ENCODE results near the gene BMPER. TPM values are rescaled to one million over a fixed set of nuclear protein-coding genes. Genes with fewer than 3 reads are reported as not detected.

BMPER gene
- total RNA-seq, 2 experiments from 2014 or later: not detected

GRCh38 chr7:33900501-33900900, 4.8 kb upstream of the BMPER start:
- Mint-ChIP-seq H3K27ac (no peak overlapping the region), H3K4me3 (no peak overlapping the region), H3K9me3 (no peaks in the 10 kb centered on the region), H3K4me1 (ENCODE audit: low read depth) (peaks cover 9% of the 10 kb centered on the region), H3K36me3 (no peaks in the 10 kb centered on the region), H3K27me3 (peaks cover 47% of the 10 kb centered on the region)
- ChIA-PET POLR2A (no interaction called here), CTCF (no interaction called here)
- intact Hi-C loops (cut with micrococcal nuclease): no loop called here
- no peak for DNase-seq

GRCh38 chr7:33901199-33901598, 4.1 kb upstream of the BMPER start:
- H3K4me3 Mint-ChIP-seq: no peak overlapping the region
- DNase-seq: no peak
- H3K27ac Mint-ChIP-seq: no peak overlapping the region
- intact Hi-C loops (cut with micrococcal nuclease): no loop called here
- ChIA-PET CTCF (interaction anchor here (0.8 kb wide), 1 partner anchor 20 kb away, joined by 3 read pairs; no protein-coding TSS in a partner anchor), POLR2A (no interaction called here)
- no peaks in the 10 kb centered on the region for H3K9me3 Mint-ChIP-seq
- no peaks in the 10 kb centered on the region for H3K36me3 Mint-ChIP-seq
- peaks cover 50% of the 10 kb centered on the region for H3K27me3 Mint-ChIP-seq
- H3K4me1 Mint-ChIP-seq (ENCODE audit: low read depth): peaks cover 9% of the 10 kb centered on the region

GRCh38 chr7:33901847-33902246, 3.5 kb upstream of the BMPER start:
- no peak overlapping the region for H3K4me3 Mint-ChIP-seq
- no peak overlapping the region for H3K27ac Mint-ChIP-seq
- no peaks in the 10 kb centered on the region for H3K9me3 Mint-ChIP-seq
- ChIA-PET CTCF (interaction anchor here (0.8 kb wide), 1 partner anchor 21 kb away, joined by 3 read pairs; no protein-coding TSS in a partner anchor), POLR2A (no interaction called here)
- intact Hi-C loops (cut with micrococcal nuclease): no loop called here
- no peak for DNase-seq
- H3K4me1 Mint-ChIP-seq (ENCODE audit: low read depth): peaks cover 9% of the 10 kb centered on the region
- H3K27me3 Mint-ChIP-seq: peaks cover 52% of the 10 kb centered on the region
- no peaks in the 10 kb centered on the region for H3K36me3 Mint-ChIP-seq

- H3K4me3 Mint-ChIP-seq: no peak overlapping the region
- peaks cover 56% of the 10 kb centered on the region for H3K27me3 Mint-ChIP-seq
- peaks cover 9% of the 10 kb centered on the region for H3K4me1 Mint-ChIP-seq (ENCODE audit: low read depth)
- no peaks in the 10 kb centered on the region for H3K9me3 Mint-ChIP-seq
- intact Hi-C loops (cut with micrococcal nuclease): no loop called here
- ChIA-PET CTCF (no interaction called here), POLR2A (no interaction called here)
- no peak overlapping the region for H3K27ac Mint-ChIP-seq
- H3K36me3 Mint-ChIP-seq: no peaks in the 10 kb centered on the region
- no peak for DNase-seq
Observed at GRCh38 chr7:33902746-33903145, 2.6 kb upstream of the BMPER start.

- intact Hi-C loops (cut with micrococcal nuclease): no loop called here
- ChIA-PET CTCF (interaction anchor here (0.8 to 2.0 kb wide), 7 partner anchors 8 to 719 kb away, joined by 3 to 9 read pairs (median 4); no protein-coding TSS in a partner anchor), POLR2A (no interaction called here)
- peak overlapping the region; percentile 65 for H3K4me3 Mint-ChIP-seq
- peaks cover 57% of the 10 kb centered on the region for H3K27me3 Mint-ChIP-seq
- H3K27ac Mint-ChIP-seq: no peak overlapping the region
- no peaks in the 10 kb centered on the region for H3K36me3 Mint-ChIP-seq
- peak; percentile 51 for DNase-seq
- peaks cover 9% of the 10 kb centered on the region for H3K4me1 Mint-ChIP-seq (ENCODE audit: low read depth)
- no peaks in the 10 kb centered on the region for H3K9me3 Mint-ChIP-seq
Observed at GRCh38 chr7:33903791-33904680, 1.3 kb upstream of the BMPER start.

GRCh38 chr7:33904681-33905388, 504 bp upstream of the BMPER start:
- ChIA-PET POLR2A (no interaction called here), CTCF (interaction anchor here (1.0 to 2.0 kb wide), 5 partner anchors 10 to 720 kb away, joined by 3 to 9 read pairs (median 4); no protein-coding TSS in a partner anchor)
- H3K4me3 Mint-ChIP-seq: peak overlapping the region; percentile 65
- peaks cover 9% of the 10 kb centered on the region for H3K4me1 Mint-ChIP-seq (ENCODE audit: low read depth)
- DNase-seq: peak; percentile 18
- H3K36me3 Mint-ChIP-seq: no peaks in the 10 kb centered on the region
- H3K27ac Mint-ChIP-seq: no peak overlapping the region
- no peaks in the 10 kb centered on the region for H3K9me3 Mint-ChIP-seq
- H3K27me3 Mint-ChIP-seq: peaks cover 56% of the 10 kb centered on the region
- intact Hi-C loops (cut with micrococcal nuclease): no loop called here

- no peaks in the 10 kb centered on the region for H3K9me3 Mint-ChIP-seq
- intact Hi-C loops (cut with micrococcal nuclease): no loop called here
- no peak for DNase-seq
- H3K27me3 Mint-ChIP-seq: peaks cover 50% of the 10 kb centered on the region
- CTCF ChIA-PET: interaction anchor here (2.5 kb wide), 1 partner anchor 11 kb away, joined by 7 read pairs; no protein-coding TSS in a partner anchor
- no peaks in the 10 kb centered on the region for H3K36me3 Mint-ChIP-seq
- POLR2A ChIA-PET: no interaction called here
- no peak overlapping the region for H3K4me3 Mint-ChIP-seq
- H3K27ac Mint-ChIP-seq: no peak overlapping the region
- peaks cover 9% of the 10 kb centered on the region for H3K4me1 Mint-ChIP-seq (ENCODE audit: low read depth)
Observed at GRCh38 chr7:33906697-33907096, 1.4 kb downstream of the BMPER start.

- Mint-ChIP-seq H3K27ac (no peak overlapping the region), H3K4me3 (no peak overlapping the region), H3K27me3 (peaks cover 41% of the 10 kb centered on the region), H3K9me3 (no peaks in the 10 kb centered on the region), H3K4me1 (ENCODE audit: low read depth) (peaks cover 9% of the 10 kb centered on the region), H3K36me3 (no peaks in the 10 kb centered on the region)
- ChIA-PET POLR2A (no interaction called here), CTCF (interaction anchor here (1.8 to 2.5 kb wide), 2 partner anchors 12 to 25 kb away, joined by 5 to 7 read pairs; no protein-coding TSS in a partner anchor)
- intact Hi-C loops (cut with micrococcal nuclease): no loop called here
- no peak for DNase-seq
Observed at GRCh38 chr7:33907625-33908024, 2.3 kb downstream of the BMPER start.

- peaks cover 30% of the 10 kb centered on the region for H3K27me3 Mint-ChIP-seq
- peaks cover 2% of the 10 kb centered on the region for H3K4me1 Mint-ChIP-seq (ENCODE audit: low read depth)
- no peak overlapping the region for H3K27ac Mint-ChIP-seq
- intact Hi-C loops (cut with micrococcal nuclease): no loop called here
- DNase-seq: no peak
- no peaks in the 10 kb centered on the region for H3K9me3 Mint-ChIP-seq
- POLR2A ChIA-PET: no interaction called here
- CTCF ChIA-PET: interaction anchor here (1.0 to 1.8 kb wide), 3 partner anchors 13 to 24 kb away, joined by 3 to 5 read pairs (median 4); no protein-coding TSS in a partner anchor
- H3K4me3 Mint-ChIP-seq: no peak overlapping the region
- no peaks in the 10 kb centered on the region for H3K36me3 Mint-ChIP-seq
Observed at GRCh38 chr7:33909318-33909717, 4.0 kb downstream of the BMPER start.

GRCh38 chr7:33909755-33910154, 4.4 kb downstream of the BMPER start:
- Mint-ChIP-seq H3K4me1 (ENCODE audit: low read depth) (no peaks in the 10 kb centered on the region), H3K27me3 (peaks cover 27% of the 10 kb centered on the region), H3K9me3 (no peaks in the 10 kb centered on the region), H3K4me3 (no peak overlapping the region), H3K27ac (no peak overlapping the region), H3K36me3 (no peaks in the 10 kb centered on the region)
- no peak for DNase-seq
- ChIA-PET POLR2A (no interaction called here), CTCF (interaction anchor here (1.0 to 1.1 kb wide), 2 partner anchors 14 to 22 kb away, joined by 3 to 4 read pairs; no protein-coding TSS in a partner anchor)
- intact Hi-C loops (cut with micrococcal nuclease): no loop called here

GRCh38 chr7:33910756-33911155, 5.4 kb downstream of the BMPER start:
- Mint-ChIP-seq H3K9me3 (no peaks in the 10 kb centered on the region), H3K36me3 (no peaks in the 10 kb centered on the region), H3K4me1 (ENCODE audit: low read depth) (no peaks in the 10 kb centered on the region), H3K27me3 (peaks cover 26% of the 10 kb centered on the region), H3K27ac (no peak overlapping the region), H3K4me3 (no peak overlapping the region)
- no peak for DNase-seq
- ChIA-PET POLR2A (no interaction called here), CTCF (no interaction called here)
- intact Hi-C loops (cut with micrococcal nuclease): no loop called here

- intact Hi-C loops (cut with micrococcal nuclease): no loop called here
- DNase-seq: no peak
- ChIA-PET POLR2A (no interaction called here), CTCF (interaction anchor here (1.4 to 1.6 kb wide), 2 partner anchors 16 to 22 kb away, joined by 3 to 5 read pairs; no protein-coding TSS in a partner anchor)
- Mint-ChIP-seq H3K9me3 (no peaks in the 10 kb centered on the region), H3K4me1 (ENCODE audit: low read depth) (no peaks in the 10 kb centered on the region), H3K27me3 (peaks cover 6% of the 10 kb centered on the region), H3K27ac (no peak overlapping the region), H3K4me3 (no peak overlapping the region), H3K36me3 (no peaks in the 10 kb centered on the region)
Observed at GRCh38 chr7:33916357-33917081, 11.2 kb downstream of the BMPER start.

All from activated CD4-positive, alpha-beta memory T cell treated with anti-CD3 and anti-CD28 coated beads for 36 hours (primary cell).